Activated CD8-positive, alpha-beta memory T cell treated with anti-CD3 and anti-CD28 coated beads, Interleukin-2, amount 50 U/mL, for 4 hours (primary cell): Measurements from ENCODE around the gene DOCK6.

Experiments used
- DNase-seq: peaks from one replicate; pipeline ENCODE4 v3.0.0-alpha.2; 2020

Gene DOCK6

DNA sequence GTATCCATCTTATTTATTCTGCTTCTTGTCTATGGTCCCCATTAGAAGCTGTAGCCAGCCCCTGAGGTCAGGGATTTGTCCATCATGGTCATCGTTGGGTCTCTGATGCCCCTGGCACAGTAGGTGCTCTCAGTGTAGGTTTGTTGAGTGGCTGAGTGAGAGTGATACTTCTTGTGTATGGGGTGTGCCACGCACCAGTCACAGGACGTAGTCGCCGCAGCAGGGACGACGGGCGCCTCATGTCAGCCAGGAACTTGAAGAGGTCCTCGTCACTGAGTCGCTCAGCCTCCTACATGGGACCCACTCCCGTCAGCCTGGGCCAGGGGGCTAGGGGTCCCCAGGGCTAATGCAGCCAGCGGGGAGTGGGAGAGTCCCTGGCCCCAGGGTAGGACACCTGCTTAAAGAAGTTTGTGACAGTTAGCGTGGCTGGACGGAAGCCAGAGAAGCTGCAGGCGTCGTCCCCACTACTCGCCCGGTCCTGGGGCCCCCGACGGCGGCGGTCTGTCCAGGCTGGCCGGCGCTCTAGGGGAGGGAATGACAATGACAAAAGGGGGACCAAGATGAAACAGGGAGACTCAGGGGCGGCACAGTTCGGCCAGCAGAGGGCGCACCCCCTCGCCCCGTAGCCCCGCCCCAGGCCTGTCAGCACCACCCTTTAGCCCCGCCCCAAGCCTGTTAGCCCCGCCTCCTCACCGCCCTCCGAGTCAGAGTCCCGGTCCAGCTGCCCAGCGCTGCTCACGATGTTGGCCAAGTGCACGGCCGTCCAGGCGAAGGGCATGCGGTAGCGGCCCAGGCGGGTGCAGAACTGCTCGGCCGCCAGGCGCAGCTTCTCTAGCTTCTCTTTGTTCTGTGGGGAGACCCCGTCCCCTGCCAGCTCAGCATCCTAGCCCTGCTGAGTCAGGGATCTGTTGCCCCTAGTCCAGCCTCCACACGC lies 19.2 kb downstream of the DOCK6 start:
- DNase-seq: peak; percentile 84

DNA sequence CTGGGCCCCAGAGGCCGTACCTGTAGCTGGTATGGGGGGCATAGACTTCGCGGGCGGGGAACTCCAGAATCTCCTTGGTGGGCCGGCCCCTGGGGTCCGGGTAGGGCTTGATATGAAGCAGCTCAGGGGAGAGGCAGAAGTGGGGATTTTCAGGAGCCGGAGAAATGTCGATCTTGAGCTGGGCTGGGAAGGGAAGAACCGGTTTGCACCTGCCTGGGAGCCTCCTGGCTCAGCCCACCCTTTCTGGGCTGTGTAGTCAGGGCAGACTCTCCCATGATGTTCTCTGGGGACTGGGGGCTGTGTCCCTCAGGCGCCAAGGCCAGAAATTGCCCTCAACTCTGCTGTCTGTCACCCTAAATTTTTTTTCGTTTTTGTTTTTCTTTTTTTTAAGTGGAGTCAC lies 20.3 kb downstream of the DOCK6 start:
- no peak for DNase-seq

DNA sequence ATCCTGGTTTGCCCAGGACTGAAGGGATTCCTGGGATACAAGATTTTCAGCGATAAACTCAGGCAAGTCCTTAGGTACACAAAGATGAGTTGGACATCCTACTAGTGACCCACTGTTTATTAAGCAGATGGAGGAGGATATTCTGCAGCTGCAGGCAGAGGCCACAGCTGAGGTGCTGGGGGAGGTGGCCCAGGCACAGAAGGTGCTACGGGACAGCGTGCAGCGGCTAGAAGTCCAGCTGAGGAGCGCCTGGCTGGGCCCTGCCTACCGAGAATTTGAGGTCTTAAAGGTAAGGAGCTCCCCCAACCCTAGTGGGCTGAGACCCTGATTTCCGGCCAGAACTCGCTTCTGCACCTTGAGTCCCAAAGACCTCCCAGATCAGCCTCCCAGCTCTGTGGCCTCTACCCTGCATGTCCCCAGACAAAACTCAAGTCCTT lies 22.3 kb downstream of the DOCK6 start:
- no peak for DNase-seq

DNA sequence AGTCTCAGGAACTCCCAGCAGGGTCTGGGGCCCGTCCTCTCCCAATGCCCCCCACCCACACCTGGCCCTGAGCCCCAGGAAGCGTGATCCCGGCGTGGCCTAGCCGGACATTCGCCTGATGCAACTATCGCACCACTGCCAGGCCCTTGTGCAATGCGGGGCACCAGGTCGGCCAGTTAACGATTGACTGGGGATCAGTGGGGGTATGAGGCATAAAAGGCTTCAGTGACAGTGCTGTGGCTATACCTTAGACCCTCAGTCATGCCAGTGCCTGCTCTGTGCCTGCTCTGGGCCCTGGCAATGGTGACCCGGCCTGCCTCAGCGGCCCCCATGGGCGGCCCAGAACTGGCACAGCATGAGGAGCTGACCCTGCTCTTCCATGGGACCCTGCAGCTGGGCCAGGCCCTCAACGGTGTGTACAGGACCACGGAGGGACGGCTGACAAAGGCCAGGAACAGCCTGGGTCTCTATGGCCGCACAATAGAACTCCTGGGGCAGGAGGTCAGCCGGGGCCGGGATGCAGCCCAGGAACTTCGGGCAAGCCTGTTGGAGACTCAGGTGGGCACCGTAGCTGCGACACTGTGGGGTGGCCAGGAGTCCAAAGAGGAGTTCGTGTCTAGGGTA lies 22.8 kb downstream of the DOCK6 start, which contains the start of gene ANGPTL8:
ANGPTL8 (plus strand) TSS at position 243 of the 624 bp plus-strand sequence; CDS start at position 262, 19 bp downstream.
- DNase-seq: no peak

DNA sequence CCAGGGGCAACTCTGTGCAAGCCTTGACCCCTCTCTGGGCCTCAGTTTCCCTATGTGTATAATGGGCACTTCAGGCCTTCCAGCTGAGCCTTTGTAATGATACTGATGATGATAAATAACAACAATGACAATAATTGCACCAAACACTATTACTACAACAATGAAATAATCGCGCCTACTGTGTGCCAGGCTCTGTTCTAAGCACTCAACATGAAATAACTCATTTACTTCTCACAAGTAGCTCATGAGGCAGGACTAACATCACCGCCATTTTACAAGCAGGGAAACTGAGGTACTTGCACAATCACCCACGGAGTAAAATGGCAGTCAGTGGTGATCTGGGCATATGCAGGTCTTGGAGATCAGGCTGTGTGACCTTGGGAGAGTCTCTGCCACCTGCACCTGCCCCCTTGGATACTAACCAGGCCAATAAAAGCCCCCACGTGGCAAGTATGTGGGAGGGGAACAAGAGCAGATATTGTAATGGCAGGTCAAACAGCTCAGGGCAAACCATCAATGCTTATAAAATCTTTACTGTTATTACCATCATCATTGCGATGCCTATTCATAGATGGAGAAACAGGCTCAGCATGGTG lies 23.4 kb downstream of the DOCK6 start:
- no peak for DNase-seq

DNA sequence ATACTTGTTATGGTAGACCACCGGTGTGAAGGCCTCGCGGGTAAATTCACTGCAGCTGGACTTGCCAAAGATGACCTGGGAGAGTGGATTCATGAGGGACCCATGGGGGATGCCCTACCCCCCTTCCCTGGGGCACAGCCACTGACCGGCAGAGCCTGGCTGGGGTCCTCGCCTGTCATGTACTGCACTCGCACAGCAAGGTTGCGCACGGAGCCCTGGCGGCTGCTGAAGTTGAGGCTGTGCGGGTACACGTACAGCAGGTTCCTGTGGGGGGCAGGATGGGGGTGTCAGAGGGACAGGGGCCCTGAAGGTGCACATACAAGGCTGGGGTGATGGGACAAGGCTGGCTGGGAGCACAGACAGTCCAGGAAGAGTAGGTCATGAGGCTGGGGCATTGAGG lies 24.3 kb downstream of the DOCK6 start:
- DNase-seq: no peak

DNA sequence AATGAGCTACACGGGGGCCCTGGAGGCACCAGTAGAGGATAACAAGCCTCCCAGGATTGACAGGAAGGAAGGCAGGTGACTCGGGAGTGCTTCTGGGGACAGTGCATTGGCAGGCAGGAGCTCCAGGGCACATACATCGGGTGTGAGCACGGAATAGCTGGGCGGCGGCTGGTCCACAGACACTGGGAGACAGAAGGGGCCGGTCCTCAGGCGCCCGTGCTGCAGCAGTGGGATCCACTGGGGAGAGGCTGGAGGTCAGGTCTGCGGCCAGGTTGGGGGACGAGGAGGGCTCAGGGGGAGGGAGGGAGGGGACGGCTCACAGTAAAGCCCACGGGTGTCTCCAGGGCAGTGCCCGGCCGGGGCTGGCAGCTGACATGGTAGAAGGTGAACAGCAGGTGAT lies 25.0 kb downstream of the DOCK6 start:
- no peak for DNase-seq

DNA sequence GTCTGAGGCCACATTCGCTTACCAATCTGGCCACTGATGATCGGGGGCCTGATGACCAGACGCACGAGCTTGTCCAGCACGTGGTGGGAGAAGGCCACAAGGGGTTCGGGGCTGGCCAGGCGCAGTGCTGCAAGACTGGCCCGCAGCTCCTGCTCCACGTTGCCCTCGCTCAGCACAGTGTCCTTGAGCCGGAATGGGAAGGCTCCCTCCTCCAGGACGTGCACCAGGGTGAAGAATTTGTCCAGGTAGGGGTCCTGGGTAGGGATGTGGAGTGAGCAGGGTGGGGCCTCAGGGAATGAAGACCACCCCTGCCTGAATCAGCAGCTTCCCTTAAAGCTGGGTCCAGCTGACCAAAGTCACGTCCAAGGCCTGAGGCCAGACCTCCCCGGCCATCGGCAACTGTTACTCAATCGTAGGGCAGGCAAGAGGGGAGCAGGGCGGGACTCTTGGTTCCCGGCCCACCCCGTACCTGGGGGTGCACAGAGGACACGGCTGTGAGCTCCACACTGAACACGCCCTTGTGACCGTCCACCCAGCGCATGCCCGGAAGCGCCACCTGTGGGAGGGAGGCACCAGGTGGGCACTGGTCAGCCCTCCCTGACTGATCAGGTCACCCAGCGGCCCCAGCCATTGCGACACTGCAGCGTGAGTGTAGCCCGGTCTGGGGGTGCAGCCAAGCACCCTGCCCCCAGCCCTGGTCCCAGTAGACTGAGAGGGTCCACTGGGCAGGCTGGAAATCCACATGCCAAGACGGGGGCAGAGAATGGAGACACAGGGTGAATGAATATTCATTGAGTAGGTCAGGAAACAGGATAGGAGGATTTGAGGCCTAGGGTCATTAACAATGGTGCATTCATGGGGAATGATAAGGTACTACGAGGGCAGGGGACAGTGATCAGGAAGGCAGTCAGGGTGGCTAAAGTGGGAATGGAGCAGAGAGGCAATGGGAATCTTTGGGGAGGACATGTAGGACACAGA lies 25.7 kb downstream of the DOCK6 start:
- no peak for DNase-seq

DNA sequence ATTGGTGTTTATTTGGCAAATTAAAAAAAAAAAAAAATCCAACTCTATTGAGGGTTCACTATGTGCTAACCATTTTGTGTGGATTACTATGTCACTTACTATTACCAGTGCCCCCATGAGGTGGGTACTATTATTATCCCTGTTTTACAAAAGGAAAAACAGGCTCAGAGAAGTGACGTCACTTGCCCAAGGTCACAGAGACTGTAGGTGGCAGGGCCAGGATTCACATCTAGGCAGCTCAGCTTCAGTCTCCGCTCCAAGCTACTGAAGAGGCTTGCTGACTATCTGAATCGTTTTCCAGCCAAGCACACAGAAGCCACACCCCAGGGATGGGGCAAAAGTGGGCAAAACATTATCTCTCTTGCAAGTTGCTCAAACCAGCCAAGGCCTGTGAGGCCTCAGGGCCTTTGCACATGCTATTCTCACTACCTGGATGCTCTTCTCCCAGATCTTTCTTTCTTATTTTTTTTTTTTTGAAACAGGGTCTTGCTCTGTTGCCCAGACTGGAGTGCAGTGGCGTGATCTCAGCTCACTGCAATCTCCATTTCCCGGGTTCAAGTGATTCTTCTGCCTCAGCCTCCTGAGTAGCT lies 27.7 kb downstream of the DOCK6 start:
- no peak for DNase-seq

DNA sequence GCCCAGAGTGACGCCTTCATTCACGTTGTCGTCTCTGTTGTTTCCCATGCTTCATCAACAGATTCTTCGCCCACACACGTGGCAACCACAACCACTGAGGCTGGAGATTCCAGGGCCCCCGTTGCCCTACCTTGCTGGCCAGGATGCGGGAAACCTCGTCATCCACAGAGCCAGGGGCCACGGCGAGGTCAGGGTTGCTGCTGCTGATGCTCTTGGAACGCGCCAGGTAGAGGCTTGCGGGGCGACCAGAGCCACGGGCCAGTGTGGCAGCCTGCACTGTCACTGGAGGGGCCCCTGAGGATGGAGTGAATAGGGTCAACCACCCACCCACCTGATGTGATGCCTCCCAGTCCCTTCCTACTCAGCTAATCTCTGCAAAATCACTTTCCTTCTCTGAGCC lies 29.3 kb downstream of the DOCK6 start:
- no peak for DNase-seq

DNA sequence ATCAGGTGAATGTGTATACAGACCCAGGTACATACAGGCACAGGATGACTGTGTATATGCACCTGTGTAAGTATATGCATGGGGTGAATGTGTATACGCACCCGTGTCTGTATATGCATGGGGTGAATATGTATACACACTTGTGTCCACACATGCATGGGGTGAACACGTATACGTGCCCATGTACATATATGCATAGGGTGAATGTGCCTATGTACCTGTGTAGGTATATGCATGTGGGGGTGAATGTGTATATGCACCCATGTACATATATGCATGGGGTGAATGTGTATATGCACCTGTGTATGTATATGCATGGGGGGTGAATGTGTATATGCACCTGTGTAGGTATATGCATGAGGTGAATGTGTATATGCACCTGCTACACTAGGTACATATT lies 29.8 kb downstream of the DOCK6 start:
- DNase-seq: no peak

DNA sequence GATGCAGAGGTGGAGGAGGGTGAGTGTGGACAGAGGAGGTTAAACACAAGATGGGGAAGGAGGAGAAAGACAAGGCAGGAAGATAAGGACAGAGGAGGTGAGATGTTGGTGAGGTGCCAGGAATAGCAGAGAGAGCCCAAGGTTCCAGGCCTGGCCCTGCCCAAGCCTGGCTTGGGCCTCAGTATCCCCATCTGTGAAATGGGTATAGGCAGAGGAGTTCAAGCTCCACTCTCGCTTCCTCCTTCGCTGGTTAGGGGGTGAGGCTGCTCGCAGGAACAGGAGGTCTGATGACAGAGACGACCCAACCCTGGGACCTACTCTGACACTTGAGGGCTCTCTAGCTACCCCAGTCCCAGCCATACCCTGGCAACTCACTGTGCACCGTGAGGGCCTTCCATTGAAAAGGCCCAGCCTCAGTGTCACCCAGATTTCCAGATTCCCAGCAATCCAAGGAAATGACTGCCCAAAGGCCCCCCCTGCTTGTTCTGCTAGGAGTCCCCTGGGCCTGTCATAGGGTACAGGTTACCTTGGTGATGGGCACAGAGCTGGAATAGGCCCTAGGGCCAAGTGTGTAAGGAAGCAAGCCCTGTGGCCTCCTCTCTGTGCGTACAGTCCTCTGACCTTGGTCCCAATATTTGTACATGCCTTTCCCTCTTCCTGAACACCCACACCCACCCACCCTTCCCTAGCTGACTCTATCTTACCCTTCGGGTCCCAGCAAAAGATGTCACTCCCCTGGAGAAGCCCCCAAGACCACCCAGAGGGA lies 31.5 kb downstream of the DOCK6 start:
- DNase-seq: no peak

DNA sequence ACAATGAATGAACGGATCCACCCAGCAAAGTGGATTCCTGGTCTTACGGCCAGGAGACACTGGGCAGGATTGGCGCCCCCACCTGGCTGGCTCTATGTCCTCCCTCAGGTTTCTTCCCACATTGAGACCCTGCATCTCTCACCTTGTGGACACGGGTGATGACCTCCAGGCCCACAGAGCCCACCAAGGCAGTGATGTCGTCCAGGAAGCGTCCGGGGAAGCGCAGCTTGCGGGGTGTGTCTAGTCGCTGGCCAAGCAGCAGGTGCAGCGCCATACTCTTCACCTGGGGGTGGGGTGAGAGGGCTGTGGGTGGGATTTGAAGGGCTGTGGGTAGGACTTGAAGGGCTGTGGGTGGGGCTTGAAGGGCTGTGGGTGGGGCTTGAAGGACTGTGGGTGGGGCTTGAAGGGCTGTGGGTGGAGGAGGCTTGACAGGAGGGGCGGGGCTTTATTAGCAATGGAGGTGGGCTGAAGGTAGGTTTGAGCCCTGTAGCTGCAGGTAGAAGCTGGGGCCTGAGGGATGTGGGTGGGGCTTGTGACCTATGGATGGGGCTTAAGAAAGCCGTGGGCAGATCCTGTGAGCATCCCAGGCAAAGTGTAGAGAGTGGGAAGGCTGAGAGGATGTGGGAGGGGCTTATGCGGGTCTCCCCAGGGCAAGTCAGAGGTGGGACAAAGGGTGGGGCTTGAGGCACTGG lies 35.0 kb downstream of the DOCK6 start:
- no peak for DNase-seq

DNA sequence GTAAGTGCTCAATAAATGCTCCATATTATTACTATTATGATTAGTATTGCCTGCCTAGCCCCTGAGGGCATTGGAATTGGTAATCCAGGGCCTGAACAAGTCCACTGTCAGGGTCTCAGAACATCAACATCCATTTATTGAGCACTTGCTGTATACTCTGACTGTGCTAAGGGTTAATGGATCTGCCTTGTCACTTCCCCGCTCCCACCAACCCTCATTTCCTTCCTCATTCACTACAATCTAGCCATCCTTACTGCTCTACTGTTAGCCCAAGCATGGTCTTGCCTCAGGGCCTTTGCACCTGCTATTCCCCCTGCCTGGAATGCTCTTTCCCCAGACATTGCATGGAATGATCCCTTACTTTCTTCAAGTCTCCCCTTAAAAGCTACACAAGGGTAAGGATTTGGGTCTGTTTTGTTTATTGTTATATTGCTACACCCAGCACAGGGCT lies 35.6 kb downstream of the DOCK6 start:
- no peak for DNase-seq

DNA sequence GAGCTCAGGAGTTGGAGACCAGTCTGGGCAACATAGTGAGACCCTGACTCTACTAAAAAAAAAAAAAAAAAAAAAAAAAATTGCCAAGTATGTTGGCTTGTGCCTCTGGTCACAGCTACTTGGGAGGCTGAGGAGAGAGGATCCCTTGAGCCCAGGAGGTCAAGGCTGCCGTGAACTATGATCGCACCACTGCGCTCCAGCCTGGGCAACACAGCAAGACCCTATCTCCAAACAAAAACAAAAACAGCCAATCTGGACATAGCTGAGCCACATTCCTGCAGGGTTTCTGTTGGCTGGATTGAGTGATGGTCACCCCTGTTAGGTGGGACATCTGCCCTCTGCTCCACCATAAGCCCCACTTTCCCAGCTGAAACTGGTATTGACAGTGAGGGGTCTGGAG lies 36.5 kb downstream of the DOCK6 start:
- no peak for DNase-seq

DNA sequence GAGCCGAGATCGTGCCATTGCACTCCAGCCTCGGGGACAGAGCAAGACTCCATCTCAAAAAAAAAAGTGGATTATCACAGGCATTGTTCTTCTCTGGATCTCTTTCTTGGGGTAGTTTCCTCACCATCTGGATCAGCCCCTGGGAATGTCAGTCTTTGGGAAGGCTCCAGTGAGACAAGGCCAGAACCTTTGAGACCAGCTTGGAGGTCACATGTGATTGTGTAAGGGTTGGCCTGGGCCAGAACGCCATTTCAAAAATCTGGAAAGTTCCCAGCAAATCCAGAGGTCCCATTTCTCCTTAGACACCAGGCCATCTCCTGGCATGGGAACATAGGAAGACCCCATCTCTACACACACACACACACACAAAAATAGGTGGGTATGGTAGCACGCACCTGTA lies 37.2 kb downstream of the DOCK6 start:
- no peak for DNase-seq

DNA sequence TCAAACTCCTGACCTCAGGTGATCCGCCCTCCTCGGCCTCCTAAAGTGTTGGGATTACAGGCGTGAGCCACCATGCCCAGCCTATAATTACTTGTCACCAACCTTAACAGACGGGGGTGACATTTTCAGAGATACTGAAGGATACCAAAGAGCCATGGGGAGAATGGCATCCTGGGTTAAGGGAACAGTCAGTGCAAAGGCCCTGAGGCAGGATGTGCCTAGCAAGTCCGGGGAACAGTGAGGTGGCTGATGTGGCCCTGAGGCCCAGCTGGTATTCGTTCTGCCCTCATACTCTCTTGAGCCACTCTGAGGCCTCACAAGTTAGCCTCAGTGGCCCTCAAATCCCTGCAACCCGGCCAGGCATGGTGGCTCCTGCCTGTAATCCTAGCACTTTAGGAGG lies 37.9 kb downstream of the DOCK6 start:
- DNase-seq: no peak

DNA sequence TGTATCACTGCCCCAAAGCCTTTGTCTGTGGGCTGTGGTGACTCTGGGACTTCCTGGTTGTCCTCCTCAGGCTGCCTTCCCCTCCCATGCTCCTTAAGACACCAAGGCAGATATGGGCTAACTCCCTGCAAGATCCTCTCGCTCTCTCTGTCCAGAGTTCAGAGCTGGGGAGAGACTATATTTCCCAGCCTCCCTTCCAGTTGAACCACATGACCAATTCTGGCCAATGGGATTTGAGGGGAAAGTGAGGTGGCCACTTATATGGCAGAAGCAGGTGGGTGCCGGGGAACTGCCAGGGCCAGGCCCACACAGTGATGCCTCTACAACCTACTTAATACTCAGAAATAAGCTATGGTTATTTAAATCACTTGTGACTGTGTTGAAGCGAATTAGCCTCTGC lies 39.1 kb downstream of the DOCK6 start:
- no peak for DNase-seq

DNA sequence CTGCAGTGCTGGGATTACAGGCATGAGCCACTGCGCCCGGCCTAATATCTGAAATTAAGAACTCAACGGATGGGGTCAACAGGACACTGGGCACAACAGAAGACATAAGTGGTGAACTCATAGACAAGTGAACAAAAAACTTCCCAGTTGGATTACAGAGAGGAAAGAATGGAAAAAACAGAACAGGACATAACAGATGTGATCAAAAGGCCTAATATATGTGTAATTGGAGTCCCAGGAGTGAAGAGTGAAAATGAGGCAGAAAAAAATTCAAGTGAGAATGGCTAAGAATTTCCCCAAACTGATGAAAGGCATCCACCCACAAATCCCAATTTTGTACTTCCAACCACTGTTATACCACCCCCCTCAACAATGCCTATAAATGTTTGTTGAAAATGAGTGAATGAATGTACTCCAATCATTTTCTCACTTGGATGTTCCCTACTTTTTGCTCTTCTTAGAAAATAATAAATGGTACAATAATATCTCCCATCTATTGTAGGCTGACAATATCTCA lies 41.2 kb downstream of the DOCK6 start:
- DNase-seq: no peak

DNA sequence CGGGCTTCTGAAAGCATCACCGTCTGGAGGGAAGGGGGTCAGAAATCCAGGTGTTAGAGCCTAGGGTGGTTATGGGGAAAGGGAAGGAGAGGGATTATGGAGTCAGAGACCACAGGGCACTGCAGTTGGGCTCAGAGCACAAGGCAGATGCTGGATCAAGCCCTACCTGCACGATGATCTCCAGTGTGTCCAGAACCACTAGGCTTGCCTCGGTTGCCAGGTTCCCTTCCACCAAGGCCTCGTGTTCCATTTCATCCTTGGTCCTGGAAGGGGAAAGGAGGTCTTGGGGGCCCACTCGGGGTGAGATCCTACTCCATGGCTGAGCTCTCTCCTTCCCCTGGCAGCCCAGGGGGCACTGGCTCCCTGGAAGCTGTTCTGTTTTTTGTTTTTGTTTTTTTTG lies 47.9 kb downstream of the DOCK6 start:
- DNase-seq: no peak

DNA sequence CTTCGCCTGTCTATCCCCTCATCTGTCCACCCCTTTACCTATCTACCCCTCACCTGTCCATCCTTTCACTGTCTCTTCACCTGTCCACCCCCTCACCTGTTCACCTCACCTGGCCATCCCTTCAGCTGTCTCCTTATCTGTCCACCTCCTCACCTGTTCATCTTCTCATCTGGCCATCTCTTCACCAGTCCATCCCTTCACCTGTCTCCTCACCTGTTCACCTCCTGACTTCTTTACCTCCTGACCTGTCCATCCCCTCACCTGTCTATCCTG lies 51.7 kb downstream of the DOCK6 start:
- DNase-seq: no peak
